ENCODE data around the gene PROX2.
A peak's percentile ranks its signal among the peaks of the same experiment; 100 is the strongest.

The PROX2 gene

DNA sequence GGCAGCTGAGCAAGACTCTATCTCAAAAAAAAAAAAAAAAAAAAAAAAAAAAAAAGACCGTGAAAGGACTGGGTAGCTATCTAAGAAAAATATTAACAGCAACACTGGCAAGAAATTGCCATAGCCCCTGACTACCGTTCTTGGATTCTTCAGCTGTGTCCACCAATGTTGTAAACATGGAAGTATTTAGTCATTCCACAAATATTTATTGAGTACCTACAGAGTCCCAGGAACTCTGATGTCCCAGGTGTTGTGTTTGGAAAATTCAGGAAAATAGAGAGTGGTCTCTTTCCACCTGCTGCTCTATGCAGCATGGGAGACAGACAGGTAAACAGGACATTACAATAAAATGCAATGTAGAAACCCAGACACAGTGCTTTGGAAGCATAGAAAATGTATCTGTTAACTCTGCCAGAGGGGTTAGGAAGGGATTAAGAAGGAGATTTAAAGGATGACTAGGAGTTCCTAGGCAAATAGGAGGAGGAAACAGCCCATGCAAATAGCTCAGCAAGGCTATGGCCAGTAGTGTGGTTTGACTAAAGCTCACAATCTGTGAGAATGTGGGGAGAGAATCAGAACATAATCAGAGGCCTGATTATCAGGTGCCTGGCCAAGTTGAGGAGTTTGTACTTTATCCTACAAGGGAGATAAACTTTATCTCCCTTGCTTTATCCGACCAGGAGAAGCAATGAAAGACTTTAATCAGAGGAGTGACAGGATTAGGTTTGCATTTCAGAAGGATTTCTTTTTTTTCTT lies 3.7 kb upstream of the PROX2 start:
- DNase-seq, result no peak

GRCh38 chr14:74875204-74875603 lies 741 bp downstream of the PROX2 start:
- no peak for DNase-seq

DNA sequence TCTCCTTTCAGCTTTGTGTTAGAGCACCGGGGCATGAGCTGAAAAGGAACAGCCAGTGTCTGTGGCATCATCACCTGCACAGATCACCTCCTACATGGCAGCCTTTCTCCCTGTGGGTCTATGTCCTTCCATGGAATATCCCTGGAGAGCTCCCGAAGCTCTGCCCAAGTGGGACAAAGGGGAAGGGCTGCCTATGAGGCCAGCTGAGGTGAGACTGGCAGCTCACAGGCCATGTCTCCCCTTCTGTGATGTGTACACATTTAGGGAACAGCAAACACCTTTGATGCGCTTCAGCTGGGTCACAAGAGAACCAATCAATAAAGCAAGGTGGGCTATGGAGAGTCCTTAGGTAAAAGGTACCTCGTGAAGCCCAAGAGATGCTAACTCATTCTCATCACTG lies 4.1 kb downstream of the PROX2 start:
- no peak for DNase-seq

- DNase-seq, result no peak
Observed at GRCh38 chr14:74868739-74869138, 7.2 kb downstream of the PROX2 start.

DNA sequence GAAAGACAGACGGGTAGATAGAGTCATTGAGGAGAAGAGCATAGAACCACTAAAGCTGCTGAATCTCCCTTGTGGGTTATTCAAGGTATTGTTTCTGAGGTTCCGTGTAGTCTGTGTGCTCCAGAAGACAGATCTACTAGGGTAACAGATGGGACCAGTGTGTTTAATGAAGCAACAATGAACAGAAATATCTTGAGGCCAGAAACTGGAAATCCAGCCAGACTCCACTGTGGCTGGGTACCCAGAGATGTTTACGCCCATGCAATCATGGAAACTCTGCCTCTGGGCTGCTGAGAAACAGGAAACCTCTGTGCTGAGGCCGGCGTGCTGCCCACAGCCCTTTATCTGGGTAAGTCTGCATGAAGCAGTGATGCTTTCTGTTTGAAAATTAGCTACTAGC lies 8.3 kb downstream of the PROX2 start:
- no peak for DNase-seq

DNA sequence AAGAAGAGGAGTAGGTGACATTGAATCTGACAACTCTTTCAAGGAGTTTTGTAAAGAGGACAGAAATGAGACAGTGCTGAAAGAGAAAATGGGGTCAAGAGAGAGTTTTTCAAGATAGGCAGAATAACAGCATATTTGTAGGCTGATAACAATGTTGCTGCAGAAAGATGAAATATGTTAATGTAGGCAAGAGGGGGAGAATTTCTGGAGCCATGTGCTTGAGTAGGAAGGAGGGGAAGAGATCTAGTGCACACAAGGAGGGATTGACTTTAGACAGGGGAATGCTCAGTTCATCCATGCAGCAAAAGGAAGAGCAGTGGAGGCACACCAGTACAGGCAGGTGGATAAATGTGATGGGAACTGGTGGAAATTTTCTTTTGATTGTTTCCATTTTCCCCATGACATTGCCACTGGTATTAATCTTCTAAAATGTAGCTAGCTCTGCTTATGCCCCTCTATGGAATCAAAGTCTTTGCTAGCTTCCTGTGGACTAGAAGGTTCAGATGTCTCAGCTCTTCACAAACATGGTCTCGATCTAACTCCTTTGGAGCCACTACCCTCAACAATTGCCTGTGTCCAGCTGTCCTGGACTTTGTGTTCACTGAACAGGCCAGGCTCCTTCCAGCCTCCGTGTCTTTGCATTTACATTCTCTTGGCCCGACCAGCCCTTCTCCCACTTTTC lies 9.1 kb downstream of the PROX2 start:
- no peak for DNase-seq

DNA sequence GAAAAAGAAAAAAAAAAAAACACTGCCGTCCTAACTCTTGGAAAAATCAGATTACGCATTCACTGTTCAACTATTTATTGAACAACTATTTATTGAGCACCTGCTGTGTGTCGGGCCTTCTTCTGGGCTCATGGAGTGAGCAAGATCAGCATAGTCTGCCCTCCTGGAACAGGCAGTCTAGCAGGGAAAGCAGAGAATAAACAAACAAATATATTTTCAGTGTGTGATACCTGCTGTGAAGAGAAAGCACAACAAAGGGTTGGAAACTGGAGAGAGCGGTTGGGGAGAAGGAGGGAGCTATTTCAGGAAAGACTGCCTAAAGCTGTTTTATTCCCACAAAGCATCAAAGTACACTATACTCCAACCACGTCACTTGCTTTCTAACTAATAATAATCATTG lies 10.8 kb downstream of the PROX2 start:
- no peak for DNase-seq

DNA sequence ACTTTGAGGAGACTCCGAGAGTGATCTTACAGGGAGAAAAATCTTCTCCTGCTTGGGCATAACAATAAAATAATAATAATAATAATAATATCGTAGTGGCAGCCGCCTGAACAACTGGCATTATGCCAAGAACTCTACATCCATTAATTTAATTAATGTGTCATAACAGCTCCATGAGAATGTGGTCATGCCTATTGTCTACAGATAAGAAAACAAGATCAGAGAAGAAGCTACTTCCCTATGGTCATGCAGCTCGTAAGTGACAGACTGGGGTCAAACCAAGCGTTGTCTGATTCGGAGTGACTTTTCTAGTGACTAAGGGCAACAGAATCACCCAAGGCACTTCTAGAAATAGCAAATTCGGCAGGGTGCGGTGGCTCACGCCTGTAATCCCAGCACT lies 11.7 kb downstream of the PROX2 start:
- no peak for DNase-seq

- no peak for DNase-seq
Observed at GRCh38 chr14:74863274-74863673, 12.7 kb downstream of the PROX2 start.

DNA sequence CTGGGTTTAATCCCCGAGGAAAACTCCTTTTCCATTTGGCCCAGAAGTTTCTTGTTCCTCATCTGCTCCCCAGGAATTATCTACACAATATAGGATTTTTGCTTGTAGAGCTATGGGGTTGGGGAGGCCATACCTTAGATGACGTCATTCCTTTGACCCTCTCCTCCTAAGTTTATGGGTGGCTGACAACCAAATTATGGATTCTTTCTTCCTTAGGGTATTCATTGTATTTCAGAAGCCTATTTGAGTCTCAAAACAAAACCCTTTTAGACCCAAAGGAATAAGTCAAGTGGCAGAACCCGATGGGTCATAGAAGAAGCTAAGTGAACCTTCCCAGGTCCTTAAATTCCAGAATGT lies 14.2 kb downstream of the PROX2 start:
- no peak for DNase-seq

DNA sequence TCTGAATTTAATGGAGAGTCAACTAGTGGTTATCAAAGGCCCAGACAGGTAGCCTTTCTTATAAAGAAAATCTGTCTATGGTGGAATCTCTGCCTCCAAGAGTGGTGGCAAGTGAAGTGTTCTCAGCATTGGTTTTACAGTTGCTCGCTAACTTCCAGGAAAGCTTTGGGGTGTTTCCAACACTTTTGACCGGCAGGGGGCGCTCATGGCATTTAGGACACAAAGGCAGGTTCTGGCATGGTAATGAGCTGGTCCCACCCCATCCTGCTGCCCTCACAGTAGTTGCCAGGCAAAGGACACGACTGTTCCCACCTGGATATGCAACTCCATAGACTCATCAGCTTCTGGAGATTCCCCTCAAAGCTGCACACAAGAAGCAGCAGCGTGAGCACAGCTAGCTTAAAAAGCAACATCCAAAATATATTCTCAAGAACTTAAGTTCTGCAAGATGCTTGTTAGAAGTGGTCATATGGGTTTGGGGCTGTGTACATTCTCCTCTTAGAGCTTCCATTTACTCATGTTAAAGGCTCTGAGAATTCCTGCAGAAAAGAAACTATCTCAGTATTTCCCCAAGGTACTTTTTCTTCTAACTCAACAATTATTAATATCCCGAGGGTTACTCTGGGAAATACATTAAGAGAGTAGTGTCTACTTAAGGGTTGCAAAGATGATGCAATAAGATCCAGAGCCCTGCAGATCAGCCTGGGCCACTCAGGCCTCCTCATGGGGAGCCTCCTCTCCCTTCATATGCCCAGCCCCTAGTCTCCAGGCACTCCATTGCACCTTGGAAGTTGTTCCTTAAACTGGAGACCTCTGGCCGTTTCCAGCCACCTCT lies 14.8 kb downstream of the PROX2 start:
- DNase-seq, result peak; percentile 23

DNA sequence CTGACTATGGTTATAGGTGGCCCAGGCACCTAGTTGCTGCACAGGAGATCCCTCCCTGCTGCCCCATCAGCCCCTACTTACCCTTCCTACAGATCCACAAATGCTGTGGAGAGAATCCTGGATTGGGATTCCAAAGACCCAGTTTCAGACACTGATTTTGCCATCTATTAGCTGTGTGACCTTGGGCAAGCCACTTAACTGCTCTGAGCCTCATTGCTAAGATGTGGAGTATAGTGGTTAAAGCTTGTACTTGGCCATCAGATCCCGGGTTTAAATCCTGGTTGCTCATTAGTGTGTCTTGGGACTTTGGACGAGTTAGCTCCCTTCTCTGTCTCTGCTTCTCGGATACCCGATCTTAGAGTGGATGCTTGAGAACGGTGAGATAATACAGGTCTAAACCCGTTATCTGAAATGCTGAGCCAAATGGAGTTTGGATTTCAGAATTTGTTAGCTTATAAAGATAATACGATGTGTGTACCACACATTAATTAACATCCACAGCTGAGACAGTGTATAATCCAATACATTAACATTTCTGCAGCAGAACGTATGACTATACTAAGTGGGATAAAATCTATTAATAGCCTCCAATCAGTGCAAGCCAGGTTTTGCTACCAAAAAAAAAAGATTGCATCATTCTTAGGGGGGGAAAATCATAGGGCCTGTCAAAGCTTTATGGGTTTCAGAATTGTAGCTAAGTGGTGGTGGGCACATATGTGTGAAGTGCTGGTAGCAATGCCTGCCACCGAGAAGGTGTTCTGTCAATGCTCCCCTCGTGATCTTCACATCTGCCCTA lies 16.0 kb downstream of the PROX2 start:
- DNase-seq, result no peak

DNA sequence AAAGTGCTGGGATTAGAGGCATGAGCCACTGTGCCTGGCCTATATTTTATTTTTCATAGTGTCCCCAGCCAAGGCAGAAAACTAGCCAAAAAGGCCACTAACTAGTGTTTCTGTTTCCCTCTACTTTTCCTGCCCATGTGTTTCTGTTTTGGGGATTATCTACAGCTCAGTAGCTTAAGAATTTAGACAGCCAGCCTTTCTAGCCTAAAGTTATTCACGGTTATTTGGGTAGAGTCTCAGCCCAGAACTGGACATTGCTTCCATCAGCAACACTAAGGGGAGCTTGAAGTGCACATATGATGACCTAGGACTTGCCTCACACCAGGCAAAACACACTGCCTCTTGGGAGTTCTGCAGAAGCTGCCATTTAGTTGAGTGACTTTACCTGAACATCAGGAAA lies 17.9 kb downstream of the PROX2 start:
- no peak for DNase-seq

DNA sequence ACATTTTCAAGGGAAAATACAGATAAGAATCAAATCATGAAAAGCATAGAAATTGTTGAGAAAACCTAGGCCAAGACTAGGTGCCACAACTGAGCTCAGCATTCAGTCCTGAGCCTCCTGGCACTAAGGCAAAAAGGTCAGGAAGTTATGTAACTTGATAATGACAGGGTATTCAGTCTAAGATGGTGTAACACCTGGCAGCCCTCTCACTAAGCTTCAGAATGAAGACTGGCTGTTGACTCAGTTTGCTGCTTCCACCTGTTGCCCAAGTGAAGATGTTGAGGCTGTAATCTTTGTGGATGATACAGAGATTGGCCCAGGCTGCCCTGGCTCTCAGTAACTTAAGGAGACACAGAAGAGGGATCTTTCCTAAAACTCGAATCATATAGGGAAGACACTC lies 19.6 kb downstream of the PROX2 start:
- DNase-seq, result no peak

- no peak for DNase-seq
Observed at GRCh38 chr14:74855945-74856344, 20.0 kb downstream of the PROX2 start.

DNA sequence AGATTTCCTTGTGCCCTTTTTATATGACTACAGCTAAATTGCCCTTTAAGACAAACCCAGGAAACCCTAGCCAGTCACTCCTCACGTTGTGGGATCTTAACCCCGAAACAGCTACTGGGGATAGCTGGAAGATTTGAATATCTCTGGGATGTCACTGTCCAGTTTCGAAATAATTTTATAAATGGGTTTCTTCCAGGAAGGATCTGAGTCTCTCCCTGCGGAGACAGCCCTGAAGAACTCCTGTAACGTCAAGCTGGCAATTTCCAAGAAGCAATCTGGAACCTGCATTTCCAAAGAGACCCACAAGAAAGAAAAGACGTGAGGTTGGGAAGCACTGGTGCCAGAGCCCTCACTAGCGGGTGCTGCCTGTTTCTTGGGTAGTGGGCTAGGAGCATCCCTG lies 20.9 kb downstream of the PROX2 start:
- DNase-seq, result no peak

GRCh38 chr14:74853581-74853980 lies 22.4 kb downstream of the PROX2 start:
- no peak for DNase-seq

- no peak for DNase-seq
Observed at GRCh38 chr14:74852922-74853530, 22.9 kb downstream of the PROX2 start.

DNA sequence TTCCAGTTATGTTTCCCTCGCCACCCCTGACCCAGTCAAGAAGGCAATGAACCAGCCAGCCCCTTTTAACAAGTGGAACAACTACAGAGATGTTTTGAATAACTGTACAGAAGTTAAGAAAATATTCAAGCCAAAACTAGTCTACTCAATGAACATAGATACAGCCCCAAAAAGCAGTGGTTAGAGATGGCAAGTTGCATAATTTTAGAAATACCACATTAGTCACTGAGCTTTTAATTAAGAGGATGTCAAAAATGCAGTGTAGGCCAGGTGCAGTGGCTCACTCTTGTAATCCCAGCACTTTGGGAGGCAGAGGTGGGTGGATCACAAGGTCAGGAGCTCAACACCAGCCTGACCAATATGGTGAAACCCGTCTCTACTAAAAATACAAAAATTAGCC lies 27.2 kb downstream of the PROX2 start:
- no peak for DNase-seq

DNA sequence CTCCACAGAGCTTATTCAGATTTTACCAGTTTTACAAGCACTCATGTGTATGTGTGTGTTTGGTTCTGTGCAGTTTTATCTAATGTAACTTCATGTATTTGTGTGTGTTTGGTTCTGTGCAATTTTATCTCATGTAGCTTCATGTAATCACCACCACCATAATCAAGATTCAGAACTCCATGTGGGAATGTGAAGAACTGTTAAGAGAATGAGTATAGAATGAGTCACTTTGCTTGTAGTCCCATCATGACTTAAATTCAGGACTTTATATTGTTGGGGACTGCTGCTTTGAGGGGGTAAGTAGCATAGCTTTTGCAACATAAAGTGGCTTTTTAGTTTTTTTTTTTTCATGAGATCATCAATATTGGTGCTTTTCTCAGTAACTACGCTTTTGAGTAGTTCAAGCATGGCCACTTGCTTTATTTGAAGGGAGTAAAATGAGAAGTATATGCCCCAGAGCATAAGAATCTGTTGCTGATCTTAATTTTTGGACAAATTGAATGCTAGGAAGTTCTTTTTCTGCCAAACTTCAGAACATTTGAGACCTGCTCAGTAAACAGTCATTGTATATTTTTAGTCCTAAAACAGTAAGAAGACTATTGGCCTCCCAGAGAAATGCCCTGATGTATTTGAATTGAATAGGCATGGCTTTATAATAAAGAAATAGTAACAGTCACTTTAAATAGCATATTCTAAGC lies 28.8 kb downstream of the PROX2 start:
- no peak for DNase-seq

- no peak for DNase-seq
Observed at GRCh38 chr14:74846168-74846567, 29.8 kb downstream of the PROX2 start.

DNA sequence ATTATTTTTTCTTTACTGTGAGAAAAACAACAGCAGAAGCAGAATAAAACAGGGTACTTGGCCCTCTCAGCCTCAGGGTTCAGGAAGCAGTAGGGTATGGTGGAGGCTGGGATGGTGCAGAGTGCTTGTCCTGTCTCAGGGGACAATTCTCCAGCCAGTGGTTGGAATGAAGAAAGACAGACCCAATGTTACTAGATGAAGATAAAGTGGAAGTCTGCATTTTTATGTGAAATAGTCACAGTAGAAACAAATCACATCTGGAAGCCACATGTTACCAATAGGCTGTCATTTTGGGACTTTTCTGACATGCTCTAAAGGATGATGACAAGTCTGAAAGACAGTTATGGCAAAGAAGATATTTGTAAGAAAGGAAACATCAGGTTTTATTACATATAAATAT lies 32.3 kb downstream of the PROX2 start:
- no peak for DNase-seq

Measured in NCI-H524 treated with DMSO at 0.1 percent for 48 hours (cell line).